Measurements from ENCODE around the gene ZNF32.

The ZNF32 gene, protein sequence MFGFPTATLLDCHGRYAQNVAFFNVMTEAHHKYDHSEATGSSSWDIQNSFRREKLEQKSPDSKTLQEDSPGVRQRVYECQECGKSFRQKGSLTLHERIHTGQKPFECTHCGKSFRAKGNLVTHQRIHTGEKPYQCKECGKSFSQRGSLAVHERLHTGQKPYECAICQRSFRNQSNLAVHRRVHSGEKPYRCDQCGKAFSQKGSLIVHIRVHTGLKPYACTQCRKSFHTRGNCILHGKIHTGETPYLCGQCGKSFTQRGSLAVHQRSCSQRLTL

DNA sequence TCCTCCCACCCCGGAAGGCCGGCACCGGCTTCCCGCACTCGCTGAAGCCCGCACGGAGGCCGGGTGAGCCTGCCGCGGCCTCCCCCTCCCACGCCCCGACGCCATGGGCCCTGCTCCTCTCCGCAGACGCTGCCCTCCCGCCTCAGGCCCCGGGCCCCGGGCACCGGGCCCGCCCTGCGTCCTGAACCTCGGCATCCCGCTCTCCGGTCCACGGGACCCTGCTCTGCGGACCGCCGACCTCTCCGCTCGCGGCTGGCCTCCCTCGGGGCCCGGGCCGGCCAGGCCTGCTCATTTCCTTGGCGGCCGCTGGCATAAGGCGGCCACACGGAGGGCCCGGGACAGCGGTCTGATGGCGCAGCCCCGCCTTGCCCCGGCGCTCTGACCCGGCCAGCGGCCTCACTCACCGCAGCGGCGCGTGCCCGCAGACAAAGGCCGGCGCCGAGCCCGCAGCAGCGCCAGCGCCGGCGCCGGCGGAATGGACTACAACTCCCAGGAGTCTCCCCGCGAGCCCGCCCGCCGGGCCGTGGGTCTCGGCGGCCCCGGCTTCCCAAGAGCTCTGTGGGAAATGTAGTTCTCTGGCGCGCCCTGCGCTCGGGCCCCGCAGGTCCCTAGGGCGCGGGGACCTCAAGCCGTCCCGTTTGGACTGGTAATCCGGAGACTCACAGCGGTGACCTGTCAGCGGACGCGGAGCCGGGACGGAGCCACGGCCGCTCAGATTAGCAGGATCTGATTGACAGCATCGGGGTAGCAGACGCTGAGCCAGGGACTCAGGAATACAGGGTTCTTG, at the start of gene ZNF32:
Gene ZNF32 (minus strand): TSS at position 484 of the 787 bp plus-strand sequence. CDS start 2,748 bp downstream, outside the sequence.
- peak; percentile 71 for DNase-seq (ENCODE audit: low read depth)

DNA sequence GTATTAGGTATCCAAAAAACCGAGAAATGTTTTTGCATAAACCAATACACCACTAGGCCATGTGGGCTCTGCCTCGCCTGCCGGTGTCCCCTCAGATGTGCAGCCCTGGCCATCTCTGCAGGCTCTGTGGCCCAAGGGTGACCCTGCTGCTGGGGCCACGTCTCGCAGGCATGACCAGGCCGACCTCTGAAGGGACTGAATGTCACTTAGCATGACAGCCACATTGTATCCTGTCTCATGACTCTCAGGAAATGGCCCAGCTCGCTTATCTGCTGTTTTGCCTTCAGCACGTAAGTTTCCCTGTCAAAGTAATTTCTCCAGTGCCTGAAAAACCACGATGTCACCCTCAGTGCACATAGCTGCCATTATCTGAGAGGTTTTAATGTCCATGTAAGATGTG, 49.5 kb upstream of the ZNF32 start:
- DNase-seq (ENCODE audit: low read depth), result no peak

DNA sequence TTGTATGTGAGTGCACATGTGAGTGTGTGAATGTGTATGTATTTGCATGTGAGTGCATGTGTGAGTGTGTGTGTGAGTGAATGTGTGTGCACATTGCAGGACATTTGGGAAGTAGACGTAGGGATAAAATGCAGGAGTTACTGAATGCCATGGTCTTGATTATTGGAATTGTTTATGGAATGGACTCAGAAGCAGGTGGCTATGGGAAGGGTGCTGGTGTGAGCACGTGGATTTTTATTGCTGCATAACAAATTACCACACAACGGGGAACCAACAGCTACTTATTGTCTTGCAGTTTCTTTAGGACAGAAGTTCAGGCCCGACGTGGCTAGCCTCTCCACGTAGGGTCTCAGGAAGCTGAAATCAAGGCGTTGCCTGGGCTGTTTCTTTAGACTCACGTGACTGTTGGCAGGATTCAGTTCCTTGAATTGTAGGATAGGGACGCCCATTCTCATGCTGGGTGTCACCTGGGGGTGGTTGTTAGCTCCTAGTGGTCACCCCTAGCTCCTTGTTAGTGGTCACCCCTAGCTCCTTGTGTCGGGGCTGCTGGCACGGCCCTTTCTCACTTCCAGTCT, 48.3 kb upstream of the ZNF32 start:
- no peak for DNase-seq (ENCODE audit: low read depth)

DNA sequence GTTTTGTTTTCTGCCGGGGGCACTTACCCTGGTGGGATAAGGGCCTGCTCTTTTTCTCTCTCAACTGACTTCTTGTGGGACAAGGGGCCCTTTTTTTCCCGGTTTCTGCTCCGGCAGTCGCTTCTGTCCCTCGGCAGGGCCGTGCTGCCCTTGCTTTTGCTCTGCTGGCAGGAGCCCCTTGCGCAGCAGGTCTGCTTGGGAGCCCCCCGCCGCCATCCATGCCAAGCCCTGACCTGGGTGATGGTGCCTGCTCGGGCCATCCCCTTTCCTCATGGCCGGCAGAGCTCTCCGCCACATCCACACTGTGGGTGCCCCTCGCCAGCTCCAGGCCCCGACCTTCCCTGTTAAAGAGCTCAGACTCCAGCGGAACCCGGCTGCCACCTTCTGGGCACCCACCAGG, 47.0 kb upstream of the ZNF32 start:
- DNase-seq (ENCODE audit: low read depth), result no peak

DNA sequence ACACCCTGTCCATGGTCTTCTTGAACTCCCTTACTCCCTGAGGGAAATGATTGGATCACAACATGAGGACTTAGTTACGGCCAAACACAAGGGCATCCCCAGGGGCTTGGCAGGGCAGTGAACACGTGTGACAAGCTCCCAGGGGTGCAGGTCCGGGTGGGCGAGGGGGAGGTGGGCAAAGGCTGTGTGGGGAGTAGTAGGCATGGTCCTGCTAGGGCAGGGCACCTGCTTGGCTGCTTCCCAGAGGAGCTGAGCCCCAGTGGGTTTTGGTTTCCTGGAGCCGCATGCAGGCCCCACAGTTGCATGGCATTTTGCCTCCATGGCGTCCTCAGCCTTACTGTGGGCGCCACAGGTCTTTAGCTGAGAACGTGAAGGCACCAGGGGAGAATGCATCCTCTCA, 46.6 kb upstream of the ZNF32 start:
- DNase-seq (ENCODE audit: low read depth), result no peak

DNA sequence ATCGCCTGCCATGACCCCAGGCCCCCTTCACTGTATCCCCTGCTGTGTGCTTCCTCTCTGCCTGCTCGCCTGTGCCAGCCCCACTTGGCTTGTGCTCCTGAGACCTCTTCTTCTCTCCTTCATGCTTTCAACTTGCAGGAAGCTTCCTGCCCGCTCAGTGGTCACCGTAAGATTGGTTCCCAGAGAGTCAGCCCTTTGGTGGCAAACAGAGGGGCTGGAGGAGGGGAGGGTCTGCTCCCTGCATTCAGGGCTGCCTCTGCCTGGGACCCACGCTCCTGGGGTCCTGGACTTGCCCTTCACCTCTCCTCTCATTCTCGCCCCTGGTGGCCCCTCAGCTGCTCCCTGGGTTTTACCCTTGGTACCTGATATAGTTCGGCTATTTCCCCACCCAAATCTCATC, 45.8 kb upstream of the ZNF32 start:
- DNase-seq (ENCODE audit: low read depth), result no peak

DNA sequence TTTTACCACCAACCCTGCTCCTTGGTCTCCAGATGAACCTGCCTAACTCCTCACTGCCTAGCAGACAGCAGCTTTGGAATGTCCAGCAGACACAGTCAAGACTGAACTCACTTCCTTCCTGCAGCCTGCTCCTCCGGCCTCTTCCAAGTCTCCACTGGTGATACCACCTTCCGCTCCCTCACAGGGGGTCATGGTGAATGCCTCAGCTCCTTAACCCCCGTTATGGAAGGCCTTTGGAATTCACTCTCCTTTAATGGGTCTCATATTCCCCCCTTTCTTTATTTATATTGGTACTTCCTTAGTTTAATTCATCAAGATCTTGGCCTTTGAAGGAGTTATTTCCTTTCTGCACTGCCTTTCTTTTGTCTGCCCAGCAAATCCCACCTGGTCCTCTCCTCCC, 44.9 kb upstream of the ZNF32 start:
- no peak for DNase-seq (ENCODE audit: low read depth)

DNA sequence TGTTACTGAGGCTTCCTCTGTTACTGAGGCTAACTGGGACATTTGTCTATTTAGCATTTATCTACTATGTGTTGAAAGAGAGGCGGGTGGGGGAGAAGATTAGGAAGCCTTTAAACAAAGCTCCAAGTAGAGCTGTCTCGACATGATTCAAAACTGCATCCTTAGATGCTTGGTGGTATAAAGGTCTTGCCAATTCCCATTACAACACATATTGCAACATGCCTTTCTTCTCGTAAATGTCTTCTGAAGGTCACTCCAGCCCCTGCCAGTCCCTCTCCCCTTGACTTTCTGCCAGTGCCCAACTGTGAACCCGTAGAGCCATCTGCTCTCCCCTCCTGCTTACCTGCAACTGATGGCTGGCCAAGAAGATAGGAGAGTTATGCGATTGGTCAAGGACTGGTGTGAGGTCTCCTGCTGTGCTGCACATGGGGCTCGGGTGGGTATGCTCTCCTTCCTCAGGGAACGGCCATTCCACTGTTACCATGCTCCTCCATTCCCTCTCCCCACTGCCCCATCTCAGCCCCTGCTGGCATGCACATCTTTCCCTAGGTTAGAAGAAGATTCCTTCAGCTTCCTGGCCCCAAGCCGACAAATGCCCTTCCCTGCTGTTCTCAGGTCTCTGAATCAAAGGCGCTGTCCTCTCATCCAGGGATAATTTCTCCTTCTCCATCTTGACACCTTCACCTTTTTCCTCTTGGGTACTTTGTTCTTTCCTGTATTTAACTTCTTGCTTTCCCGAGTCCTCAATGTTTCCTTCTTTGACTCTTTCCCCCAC, 43.6 kb upstream of the ZNF32 start:
- DNase-seq (ENCODE audit: low read depth), result no peak

DNA sequence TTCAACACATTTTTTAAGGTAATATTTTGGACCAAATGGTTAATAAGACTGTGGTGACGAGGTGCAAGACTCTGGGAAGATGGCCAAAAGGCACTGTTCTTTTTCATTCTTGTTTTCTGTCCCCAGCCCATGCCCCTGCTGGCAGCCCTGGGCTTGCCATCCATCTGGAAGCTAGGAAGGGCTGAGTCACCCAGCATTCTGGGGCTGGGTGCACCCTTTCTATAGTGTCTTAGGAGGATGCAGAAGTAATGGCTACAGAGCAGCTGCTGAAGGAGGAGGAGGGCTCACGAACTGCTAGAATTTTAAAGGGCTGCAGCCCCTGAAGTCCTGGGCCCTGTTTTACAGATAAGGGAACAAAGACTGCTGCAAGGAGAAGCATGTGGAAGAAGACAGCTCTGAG, 42.8 kb upstream of the ZNF32 start:
- DNase-seq (ENCODE audit: low read depth), result no peak

DNA sequence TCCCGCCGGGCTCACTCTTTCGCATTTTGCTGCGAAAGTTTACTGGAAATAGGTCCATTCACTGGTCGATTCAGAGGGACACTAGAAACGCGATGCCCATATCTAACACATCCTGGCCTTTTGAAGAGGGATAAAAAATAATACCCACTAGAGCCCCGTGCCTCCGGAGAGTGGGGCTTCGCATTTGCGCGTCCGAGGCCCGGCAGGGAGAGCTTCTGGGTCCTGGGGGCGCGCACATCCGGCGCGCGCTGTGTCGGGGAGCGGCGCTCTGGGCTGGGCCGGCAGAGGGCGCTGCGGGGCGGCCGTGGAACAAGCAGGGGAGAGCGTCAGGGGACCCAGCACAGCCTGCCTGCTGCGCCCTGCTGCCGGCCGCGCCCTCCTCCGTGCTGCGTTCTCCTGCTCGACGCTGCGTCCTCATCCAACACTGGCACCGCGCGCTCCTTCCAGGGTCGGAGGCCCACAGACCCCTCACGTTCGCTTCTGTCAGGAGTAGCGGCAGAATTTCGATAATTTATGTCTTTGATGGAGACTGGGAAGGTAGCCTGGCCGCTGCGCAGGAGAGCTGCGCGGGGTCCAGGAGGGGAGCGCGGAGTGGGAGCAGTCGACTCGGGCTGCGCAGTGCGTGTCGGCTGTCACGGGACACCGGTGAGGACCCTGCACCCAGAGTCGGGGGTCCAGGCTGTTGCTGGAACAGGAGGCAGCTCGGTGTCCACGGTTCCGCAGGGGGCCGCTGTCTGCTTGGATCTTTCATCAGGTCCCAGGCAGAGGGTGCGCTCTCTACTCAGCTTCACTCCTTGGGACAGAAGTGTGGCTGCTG, 41.5 kb upstream of the ZNF32 start:
- peak; percentile 82 for DNase-seq (ENCODE audit: low read depth)

DNA sequence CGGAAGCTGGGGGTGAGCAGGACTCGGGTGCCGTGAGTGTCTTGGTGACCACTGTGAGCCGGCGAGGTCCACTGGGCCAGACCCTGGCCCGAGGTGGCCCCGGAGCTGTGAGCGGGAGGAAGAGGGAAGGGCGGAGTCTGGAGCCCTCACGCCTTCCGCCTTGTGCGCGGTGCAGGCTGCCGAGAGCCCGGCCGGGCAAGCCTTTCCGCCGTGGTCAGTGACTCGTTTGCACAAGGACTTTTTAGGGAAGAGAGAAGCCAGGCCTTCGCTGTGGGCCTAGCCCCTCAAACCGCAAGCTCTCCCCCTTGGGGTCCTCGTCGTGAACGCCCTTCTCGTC, 40.9 kb upstream of the ZNF32 start:
- peak; percentile 31 for DNase-seq (ENCODE audit: low read depth)

DNA sequence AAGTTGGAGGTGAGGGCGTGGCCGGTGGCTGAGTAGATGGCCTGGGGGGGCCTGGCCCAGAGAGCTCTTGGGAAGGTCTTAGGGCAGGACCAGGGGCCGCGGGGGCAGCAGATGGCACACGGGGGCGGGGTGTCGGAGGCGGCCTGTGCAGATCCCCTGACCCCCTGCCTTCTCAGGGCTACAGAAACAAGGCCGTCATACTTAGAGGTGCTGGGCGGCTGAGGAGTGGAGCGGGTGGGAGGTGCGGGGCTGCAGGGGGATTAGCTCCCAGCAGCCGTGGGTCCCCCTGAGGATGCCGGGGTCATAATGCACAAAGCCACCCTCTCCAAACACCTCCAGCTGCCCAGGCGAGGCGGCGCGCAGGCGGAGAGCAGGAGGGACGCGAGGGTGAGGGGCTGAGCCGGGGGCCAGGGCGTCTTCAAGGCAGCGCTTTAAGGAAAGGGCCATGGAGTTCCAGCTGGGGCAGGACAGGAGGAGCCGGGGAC, 40.4 kb upstream of the ZNF32 start:
- DNase-seq (ENCODE audit: low read depth), result no peak

DNA sequence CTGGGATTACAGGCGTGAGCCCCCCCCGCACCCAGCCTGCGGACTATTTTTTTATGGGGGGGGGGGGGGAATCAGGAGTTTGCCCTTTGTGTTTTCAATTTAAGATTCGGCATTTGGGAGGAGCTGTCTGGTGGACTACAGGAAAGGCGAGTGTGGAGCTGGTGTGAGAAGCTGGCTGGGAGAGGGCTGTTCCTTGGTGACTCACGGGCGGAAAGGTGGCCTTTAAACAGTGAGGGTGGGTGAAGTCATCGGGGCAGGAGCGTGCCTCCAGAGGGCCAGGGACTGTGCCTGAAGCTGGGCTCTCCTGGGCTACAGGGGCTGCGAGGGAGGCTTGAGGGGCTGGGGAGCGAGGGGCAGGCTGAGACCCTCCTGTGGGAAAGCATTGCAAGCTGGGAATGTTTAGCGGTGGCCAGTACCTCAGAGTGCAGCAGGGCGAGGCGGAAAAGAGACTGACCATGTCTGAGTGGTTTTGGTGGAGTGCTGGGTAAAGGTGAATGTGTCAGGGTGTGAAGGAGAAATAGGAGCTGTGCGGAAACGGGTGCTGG, 39.7 kb upstream of the ZNF32 start:
- no peak for DNase-seq (ENCODE audit: low read depth)

DNA sequence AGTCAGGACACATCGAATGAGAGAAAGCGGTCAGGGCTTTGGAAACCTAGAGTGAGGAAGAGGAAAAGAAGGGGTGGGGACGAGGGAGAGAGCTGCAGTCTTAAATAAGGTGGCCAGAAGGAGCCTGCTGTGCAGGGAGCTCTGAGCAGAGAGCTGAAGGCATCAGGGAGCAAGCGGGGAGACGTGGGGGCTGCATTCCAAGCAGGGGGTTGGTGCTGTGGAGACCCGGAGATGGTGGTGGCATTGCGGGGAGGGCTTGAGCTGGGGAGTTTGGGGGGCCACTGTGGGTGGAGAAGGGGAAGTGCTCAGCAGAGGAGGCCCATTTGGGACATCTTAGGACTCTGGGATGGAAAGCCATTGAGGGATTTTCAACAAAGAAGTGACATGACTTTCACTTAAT, 38.7 kb upstream of the ZNF32 start:
- no peak for DNase-seq (ENCODE audit: low read depth)

DNA sequence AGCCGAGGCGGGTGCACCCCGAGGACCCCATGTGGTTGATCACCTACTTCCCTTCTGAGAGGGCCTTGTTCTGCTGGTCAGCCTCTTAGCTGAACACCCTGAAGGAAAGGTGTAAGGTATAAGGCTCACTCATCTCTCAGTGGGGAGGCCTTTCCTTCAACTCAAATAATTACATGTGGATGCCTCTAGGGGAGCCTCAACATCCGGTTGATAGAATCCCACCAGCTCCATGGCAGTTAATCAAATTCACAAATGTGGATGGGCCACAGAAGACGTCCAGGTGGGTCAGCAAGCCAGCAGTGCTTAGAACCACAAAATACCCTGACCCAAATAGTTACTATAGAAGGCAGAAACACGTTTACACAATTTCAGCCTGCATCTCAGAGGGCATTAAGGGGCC, 37.7 kb upstream of the ZNF32 start:
- DNase-seq (ENCODE audit: low read depth), result no peak

DNA sequence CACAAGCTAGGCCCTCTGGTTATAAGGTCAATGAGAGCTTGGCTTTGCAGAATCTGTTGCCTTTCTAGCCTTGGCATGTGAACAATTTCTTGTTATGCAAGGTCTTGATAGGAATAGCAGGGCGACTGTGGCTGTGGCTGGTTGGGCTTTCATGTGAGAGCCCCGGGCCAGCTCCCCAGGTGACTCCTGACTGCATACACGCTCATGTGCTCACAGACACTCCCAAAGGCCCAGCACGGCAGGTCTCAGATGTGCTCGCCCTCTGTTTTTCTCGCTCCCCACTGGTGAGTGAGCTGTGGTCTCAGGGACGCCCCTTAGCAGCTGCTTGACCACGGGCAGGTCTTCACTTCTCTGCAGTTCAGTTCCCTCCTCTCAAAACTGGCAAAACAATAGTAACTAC, 37.1 kb upstream of the ZNF32 start:
- no peak for DNase-seq (ENCODE audit: low read depth)

DNA sequence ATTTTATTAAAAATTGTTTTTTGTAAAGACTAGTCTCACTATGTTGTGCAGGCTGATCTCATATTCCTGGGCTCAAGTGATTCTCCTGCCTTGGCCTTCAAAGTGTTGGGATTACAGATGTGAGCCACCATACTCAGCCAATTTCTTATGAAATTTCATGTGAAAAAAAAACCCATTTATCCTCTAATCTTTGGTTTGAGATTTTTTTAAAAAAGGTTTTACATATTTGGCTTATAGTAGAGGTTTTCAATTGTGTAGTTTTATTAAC, 35.5 kb upstream of the ZNF32 start:
- no peak for DNase-seq (ENCODE audit: low read depth)

DNA sequence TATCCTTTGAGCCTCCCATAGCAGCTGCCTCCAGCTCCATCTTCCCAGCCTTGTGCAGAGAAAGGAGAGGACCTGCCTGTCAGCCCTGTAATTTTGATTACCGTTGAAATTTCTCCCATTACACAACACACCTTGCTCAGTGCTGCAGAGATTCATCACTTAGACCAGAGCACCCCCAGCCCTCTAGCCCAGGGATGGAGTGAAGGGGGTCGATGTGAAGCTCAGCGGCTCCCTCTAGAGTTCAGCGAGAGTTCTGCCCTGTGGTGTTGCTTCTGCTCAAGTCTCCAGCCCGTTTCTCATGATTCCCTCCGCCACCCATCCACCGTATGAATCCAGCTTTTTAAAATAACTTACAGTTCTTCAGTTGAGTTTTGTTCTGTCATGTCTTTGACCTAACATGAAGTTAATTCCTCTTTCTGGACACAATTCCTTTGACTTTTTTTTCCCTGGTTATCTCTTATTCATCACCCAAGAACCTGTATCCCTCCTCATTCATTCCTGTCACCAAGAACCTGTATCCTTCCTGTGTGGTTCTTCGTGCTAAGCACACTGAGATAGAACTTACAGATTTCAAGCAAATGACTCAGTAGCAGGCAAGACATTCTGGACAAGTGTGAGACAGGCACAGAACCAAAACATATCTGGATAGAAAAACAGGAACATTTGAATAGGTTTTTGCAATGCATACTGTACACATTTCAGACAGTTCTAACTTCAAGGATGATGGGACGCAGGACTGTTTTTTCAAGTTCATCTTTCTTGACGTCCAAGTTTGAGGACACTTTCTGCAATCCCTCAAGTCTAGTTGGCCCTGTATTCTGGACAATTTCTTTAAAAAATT, 35.0 kb upstream of the ZNF32 start:
- no peak for DNase-seq (ENCODE audit: low read depth)

DNA sequence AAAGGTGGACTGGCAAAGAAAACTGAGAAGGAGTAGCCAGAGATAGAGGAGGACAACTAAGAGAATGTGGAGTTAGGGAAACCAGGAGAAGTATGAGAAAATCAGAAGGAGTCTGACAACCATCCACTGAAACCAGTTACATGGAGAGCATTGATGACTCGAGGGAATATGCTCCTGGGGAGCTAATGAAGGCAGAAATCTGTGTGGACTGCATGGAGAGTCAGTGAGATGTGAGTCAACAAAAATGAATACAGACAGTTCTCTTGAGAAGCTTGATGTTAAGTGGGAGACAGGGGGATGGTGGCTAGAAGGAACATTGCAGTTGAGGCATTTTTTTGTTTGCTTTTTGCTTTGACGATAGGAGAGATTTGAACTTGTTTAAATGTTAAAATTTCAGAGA, 34.3 kb upstream of the ZNF32 start:
- DNase-seq (ENCODE audit: low read depth), result no peak

DNA sequence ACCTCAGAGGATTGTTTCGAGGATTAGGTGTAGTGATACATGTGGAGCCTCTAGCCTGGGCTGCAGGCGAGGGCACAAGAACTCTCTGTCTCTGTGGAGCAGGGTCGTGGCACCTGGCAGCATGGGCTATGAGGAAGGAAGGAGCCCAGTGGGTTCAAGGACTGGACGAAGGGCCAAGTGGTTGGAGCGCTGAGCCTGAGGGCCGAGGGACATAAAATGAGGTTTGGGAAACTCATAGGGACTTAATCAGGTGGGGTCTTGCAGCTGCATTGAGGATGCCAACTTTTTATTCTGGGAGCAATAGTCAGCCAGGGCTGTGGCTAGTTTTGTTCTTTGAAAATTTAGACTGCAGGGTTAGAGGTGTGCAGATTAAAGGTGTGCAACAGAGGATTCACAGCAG, 33.0 kb upstream of the ZNF32 start:
- DNase-seq (ENCODE audit: low read depth), result no peak

DNA sequence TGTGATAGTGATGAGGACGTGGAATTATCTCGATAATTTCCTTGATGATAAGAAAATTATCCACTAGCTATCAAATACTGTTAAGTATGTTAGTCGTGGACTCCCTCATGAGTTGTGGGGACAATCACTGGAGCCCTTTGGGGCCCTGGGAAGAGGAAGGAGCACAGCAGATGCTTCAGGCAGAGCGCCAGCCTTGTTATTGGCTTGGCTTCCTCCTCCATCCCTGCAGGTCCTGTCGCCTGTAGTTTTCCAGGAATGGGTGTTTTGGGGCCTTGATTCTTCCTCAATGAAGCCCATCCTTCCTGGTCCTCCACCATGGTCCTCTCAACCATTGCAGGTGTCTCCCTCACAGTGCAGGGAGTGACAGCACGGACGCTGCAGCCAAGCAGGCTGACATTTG, 32.5 kb upstream of the ZNF32 start:
- DNase-seq (ENCODE audit: low read depth), result no peak
